Measurements from ENCODE around the gene MINAR1.

Gene MINAR1

GRCh38 chr15:79451361-79451999 lies 19.3 kb downstream of the MINAR1 start:
- no peaks in the 10 kb centered on the region for H3F3A ChIP-seq (ENCODE audit: insufficient read depth, low read length)
- no peaks in the 10 kb centered on the region for H4K20me1 ChIP-seq (ENCODE audit: insufficient read depth, low read length)
- no peak overlapping the region for H3K9ac ChIP-seq (ENCODE audit: low read length)
- no peak overlapping the region for H3K4me3 ChIP-seq (ENCODE audit: low read depth, low read length, poor library complexity, severe bottlenecking)
- no peak overlapping the region for H2AFZ ChIP-seq (ENCODE audit: low read length)
- no peaks in the 10 kb centered on the region for H3K4me1 ChIP-seq (ENCODE audit: insufficient read depth, low read length, severe bottlenecking)
- TF ChIP-seq, protein P1, sequence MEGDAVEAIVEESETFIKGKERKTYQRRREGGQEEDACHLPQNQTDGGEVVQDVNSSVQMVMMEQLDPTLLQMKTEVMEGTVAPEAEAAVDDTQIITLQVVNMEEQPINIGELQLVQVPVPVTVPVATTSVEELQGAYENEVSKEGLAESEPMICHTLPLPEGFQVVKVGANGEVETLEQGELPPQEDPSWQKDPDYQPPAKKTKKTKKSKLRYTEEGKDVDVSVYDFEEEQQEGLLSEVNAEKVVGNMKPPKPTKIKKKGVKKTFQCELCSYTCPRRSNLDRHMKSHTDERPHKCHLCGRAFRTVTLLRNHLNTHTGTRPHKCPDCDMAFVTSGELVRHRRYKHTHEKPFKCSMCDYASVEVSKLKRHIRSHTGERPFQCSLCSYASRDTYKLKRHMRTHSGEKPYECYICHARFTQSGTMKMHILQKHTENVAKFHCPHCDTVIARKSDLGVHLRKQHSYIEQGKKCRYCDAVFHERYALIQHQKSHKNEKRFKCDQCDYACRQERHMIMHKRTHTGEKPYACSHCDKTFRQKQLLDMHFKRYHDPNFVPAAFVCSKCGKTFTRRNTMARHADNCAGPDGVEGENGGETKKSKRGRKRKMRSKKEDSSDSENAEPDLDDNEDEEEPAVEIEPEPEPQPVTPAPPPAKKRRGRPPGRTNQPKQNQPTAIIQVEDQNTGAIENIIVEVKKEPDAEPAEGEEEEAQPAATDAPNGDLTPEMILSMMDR (IDR thresholded peaks at IDR 0.05; ENCODE audit: low read length) = no peak
- TF ChIP-seq EZH2 (IDR thresholded peaks at IDR 0.05; ENCODE audit: borderline replicate concordance, low read length) = no peak
- no peaks in the 10 kb centered on the region for H3K27me3 ChIP-seq (ENCODE audit: insufficient read depth, low read length)
- no peaks in the 10 kb centered on the region for H3K9me3 ChIP-seq (ENCODE audit: low read length)
- no peaks in the 10 kb centered on the region for H3K79me2 ChIP-seq (ENCODE audit: insufficient read depth, low read length)
- H3K9me2 ChIP-seq (ENCODE audit: low read depth, low read length) = no peaks in the 10 kb centered on the region
- no peak overlapping the region for H3K4me2 ChIP-seq (ENCODE audit: low read length)
- no peaks in the 10 kb centered on the region for H3K36me3 ChIP-seq (ENCODE audit: insufficient read depth, low read length)
- H3K27ac ChIP-seq (ENCODE audit: low read depth, low read length, poor library complexity, severe bottlenecking) = no peak overlapping the region

DNA sequence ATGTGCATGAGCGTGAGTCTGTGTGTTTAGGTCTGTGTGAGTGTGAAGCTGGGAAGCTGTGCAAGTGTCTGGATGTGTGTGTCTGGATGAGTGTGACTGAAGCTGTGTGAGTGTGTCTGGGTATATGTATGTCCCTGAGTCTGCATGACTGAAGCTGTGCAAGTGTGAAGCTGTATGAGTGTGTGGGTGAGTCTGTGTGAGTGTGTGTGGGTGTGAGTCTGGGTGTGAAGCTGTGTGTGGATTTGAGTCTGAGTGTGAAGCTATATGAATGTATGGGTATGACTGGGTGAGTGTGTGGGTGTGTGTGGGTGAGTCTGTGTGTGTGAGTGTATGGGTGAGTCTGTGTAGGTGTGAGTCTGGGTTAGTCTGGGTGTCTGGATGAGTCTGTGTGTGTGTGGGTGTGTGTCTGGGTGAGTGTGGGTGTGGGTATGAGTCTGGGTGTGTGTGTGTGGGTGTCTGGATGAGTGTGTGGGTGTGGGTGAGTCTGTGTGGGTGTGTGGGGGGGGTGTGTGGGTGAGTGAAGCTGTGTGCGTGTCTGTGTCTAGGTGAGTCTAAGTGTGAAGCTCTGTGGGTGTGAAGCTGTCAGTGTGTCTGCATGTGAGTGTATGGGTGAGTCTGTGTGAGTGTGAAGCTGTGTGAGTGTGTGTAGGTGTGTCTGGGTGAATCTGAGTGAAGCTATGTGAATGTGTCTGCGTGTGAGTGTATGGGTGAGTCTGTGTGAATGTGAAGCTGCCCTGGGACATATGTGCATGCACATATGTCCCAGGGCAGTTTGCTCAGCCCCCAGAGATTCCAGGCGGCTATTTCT lies 20.3 kb downstream of the MINAR1 start:
- Histone ChIP-seq H2AFZ (ENCODE audit: low read length) (no peak overlapping the region), H3K9ac (ENCODE audit: low read length) (no peak overlapping the region), H3F3A (ENCODE audit: insufficient read depth, low read length) (no peaks in the 10 kb centered on the region), H3K9me2 (ENCODE audit: low read depth, low read length) (no peaks in the 10 kb centered on the region), H3K4me2 (ENCODE audit: low read length) (no peak overlapping the region), H4K20me1 (ENCODE audit: insufficient read depth, low read length) (no peaks in the 10 kb centered on the region), H3K4me1 (ENCODE audit: insufficient read depth, low read length, severe bottlenecking) (no peaks in the 10 kb centered on the region), H3K9me3 (ENCODE audit: low read length) (no peaks in the 10 kb centered on the region), H3K27ac (ENCODE audit: low read depth, low read length, poor library complexity, severe bottlenecking) (no peak overlapping the region), H3K36me3 (ENCODE audit: insufficient read depth, low read length) (no peaks in the 10 kb centered on the region), H3K27me3 (ENCODE audit: insufficient read depth, low read length) (no peaks in the 10 kb centered on the region), H3K79me2 (ENCODE audit: insufficient read depth, low read length) (no peaks in the 10 kb centered on the region), H3K4me3 (ENCODE audit: low read depth, low read length, poor library complexity, severe bottlenecking) (no peak overlapping the region)
- TF ChIP-seq, protein P1 (IDR thresholded peaks at IDR 0.05; ENCODE audit: low read length) = no peak
- no peak for TF ChIP-seq EZH2 (IDR thresholded peaks at IDR 0.05; ENCODE audit: borderline replicate concordance, low read length)

DNA sequence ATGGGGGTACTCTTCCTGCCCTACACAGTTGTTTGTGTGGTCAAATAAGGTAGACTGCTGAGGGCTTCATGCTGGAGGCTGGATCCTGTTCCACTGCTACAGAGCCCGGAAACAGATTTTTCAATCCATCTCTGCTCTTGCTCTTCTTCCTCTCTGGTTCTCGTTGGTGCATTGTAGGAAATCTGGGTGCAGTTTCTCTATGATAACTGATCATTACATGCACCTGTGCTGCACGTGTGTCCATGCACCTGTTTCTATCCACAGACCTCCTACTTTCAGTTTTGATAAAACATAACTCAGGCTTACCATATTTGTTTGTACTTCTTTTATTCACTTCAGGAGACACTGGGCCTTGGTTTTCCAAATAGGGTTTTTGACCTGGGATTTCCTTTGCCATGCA lies 21.3 kb downstream of the MINAR1 start:
- Histone ChIP-seq H3K9me2 (ENCODE audit: low read depth, low read length) (no peaks in the 10 kb centered on the region), H3K4me3 (ENCODE audit: low read depth, low read length, poor library complexity, severe bottlenecking) (no peak overlapping the region), H3K79me2 (ENCODE audit: insufficient read depth, low read length) (no peaks in the 10 kb centered on the region), H3F3A (ENCODE audit: insufficient read depth, low read length) (no peaks in the 10 kb centered on the region), H3K9ac (ENCODE audit: low read length) (no peak overlapping the region), H3K36me3 (ENCODE audit: insufficient read depth, low read length) (no peaks in the 10 kb centered on the region), H3K27me3 (ENCODE audit: insufficient read depth, low read length) (no peaks in the 10 kb centered on the region), H3K4me2 (ENCODE audit: low read length) (no peak overlapping the region), H3K4me1 (ENCODE audit: insufficient read depth, low read length, severe bottlenecking) (no peaks in the 10 kb centered on the region), H3K9me3 (ENCODE audit: low read length) (no peaks in the 10 kb centered on the region), H4K20me1 (ENCODE audit: insufficient read depth, low read length) (no peaks in the 10 kb centered on the region), H2AFZ (ENCODE audit: low read length) (no peak overlapping the region), H3K27ac (ENCODE audit: low read depth, low read length, poor library complexity, severe bottlenecking) (no peak overlapping the region)
- no peak for TF ChIP-seq EZH2 (IDR thresholded peaks at IDR 0.05; ENCODE audit: borderline replicate concordance, low read length)

Data from OCI-LY1 (cell line).